MM.1S (cell line): ENCODE measurements around the gene TDRD7.

Experiments used
- EZH2 ChIP-seq: fragments of 300-600 bp; sonication (generic); optimal IDR thresholded peaks from 2 replicates; pipeline ENCODE3; 2017; ENCODE audit warnings: low read depth, mild to moderate bottlenecking, antibody characterized with exemption, low read length, mixed read lengths
- TF ChIP-seq, protein P1 (sequence below): fragments of 300-600 bp; sonication (generic); IDR thresholded peaks from 2 replicates; pipeline ENCODE4 v1.5.1; 2016; ENCODE audit warnings: antibody characterized with exemption, low read length, mixed read lengths

DNA sequence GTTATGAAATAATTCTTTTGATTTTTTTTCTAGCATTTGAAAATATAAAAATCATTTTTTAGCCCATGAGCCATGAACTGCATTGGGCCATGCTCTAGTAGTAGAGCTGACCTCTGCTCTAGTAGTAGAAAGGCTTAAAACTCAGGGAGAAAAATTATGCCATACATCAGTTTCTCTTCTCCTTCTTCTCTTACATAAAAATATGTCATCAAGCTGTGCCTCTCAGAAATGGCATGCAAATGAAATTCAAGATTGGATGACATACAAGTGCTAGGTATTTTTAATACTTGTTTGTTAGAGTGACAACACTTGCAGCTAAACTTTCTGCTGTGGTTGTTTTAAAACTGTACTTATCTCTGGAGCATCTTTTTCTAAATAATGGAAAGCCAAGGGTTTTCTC is 47.4 kb downstream of the TDRD7 start:
- TF ChIP-seq, protein P1, sequence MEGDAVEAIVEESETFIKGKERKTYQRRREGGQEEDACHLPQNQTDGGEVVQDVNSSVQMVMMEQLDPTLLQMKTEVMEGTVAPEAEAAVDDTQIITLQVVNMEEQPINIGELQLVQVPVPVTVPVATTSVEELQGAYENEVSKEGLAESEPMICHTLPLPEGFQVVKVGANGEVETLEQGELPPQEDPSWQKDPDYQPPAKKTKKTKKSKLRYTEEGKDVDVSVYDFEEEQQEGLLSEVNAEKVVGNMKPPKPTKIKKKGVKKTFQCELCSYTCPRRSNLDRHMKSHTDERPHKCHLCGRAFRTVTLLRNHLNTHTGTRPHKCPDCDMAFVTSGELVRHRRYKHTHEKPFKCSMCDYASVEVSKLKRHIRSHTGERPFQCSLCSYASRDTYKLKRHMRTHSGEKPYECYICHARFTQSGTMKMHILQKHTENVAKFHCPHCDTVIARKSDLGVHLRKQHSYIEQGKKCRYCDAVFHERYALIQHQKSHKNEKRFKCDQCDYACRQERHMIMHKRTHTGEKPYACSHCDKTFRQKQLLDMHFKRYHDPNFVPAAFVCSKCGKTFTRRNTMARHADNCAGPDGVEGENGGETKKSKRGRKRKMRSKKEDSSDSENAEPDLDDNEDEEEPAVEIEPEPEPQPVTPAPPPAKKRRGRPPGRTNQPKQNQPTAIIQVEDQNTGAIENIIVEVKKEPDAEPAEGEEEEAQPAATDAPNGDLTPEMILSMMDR: no peak
- no peak for TF ChIP-seq EZH2
